Astrocyte (in vitro differentiated cells and primary cell): ENCODE data around the gene DDX6.

Experiments used
- EZH2 ChIP-seq: IDR thresholded peaks from 2 replicates; pipeline ENCODE4 v1.6.1; 2012; ENCODE audit warnings: mild to moderate bottlenecking, low read length, inconsistent platforms; ENCODE audit not compliant: insufficient read depth
- TF ChIP-seq, protein P1 (sequence below): IDR thresholded peaks from 2 replicates; pipeline ENCODE4 v1.5.1; 2011; ENCODE audit warnings: low read depth, mild to moderate bottlenecking, inconsistent platforms, low read length, moderate library complexity; ENCODE audit not compliant: insufficient read depth

DNA sequence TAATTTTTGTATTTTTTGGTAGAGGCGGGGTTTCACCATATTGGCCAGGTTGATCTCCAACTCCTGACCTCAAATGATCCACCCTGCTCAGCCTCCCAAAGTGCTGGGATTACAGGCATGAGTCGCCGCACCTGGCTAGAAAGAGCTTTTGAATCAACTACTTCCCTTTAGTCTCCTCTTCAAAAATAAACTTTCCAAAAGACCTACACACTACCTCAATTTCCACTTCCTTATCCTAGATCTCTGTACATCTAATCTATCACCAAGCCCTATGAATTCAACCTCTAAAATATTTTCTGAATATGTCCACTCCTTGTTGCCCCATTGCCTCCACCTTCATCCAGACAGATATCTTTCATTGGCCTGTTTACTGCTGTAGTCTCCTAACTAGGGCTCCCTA lies 13.1 kb upstream of the DDX6 start:
- TF ChIP-seq, protein P1, sequence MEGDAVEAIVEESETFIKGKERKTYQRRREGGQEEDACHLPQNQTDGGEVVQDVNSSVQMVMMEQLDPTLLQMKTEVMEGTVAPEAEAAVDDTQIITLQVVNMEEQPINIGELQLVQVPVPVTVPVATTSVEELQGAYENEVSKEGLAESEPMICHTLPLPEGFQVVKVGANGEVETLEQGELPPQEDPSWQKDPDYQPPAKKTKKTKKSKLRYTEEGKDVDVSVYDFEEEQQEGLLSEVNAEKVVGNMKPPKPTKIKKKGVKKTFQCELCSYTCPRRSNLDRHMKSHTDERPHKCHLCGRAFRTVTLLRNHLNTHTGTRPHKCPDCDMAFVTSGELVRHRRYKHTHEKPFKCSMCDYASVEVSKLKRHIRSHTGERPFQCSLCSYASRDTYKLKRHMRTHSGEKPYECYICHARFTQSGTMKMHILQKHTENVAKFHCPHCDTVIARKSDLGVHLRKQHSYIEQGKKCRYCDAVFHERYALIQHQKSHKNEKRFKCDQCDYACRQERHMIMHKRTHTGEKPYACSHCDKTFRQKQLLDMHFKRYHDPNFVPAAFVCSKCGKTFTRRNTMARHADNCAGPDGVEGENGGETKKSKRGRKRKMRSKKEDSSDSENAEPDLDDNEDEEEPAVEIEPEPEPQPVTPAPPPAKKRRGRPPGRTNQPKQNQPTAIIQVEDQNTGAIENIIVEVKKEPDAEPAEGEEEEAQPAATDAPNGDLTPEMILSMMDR, result no peak
- TF ChIP-seq EZH2, result no peak
